GM18526 (cell line): Measurements from ENCODE around the gene ASF1B.

ENCODE experiments used
- POLR2A ChIP-seq: IDR thresholded peaks from 3 replicates; pipeline ENCODE4 v1.6.1; 2011; ENCODE audit not compliant: insufficient read length; ENCODE audit errors: extremely low read depth

Gene ASF1B

DNA sequence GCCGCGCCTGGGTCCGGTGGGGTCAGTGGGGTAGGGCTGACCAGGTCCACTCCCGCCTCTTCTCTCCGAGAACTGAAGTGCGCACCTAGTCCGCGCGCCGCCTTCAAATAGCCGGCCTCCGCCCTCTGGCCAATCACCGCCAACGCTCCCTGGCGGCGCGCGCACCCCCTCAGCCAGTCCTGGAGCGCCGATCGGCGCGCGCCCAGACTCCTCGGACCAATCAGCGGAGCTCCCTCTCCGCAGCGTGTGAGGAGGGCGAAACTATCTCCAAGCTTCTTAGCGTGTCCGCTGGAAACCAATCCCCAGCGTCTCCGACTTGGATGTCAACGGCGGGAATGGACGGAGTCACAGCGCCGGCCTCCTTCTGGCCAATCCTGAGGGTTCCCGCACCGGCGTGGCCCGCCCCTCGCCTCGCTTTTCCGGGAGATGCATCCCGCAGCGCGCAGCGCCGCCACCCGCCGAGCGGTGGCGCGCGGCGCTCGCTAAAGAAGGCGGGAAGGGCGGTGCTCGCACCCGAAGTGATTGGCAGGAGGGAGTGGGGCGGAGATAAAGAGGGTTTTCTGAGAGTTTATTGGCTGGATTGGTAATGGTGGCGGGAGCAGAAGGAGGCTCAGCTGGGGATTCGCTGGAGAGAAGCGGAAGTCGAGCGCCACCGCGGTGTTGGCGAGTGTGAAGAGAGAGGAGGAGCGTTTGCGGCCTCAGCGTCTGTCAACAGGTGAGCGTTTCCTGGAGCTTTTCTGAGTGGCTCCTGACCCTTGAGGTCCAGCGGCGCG is at the start of gene ASF1B:
Gene ASF1B (minus strand): TSS at position 81 of the 773 bp plus-strand sequence. CDS start 133 bp downstream, outside the sequence.
- peak; percentile 96 for TF ChIP-seq POLR2A

- TF ChIP-seq POLR2A: no peak
Measured at GRCh38 chr19:14185158-14185557, 48.8 kb upstream of the ASF1B start.

DNA sequence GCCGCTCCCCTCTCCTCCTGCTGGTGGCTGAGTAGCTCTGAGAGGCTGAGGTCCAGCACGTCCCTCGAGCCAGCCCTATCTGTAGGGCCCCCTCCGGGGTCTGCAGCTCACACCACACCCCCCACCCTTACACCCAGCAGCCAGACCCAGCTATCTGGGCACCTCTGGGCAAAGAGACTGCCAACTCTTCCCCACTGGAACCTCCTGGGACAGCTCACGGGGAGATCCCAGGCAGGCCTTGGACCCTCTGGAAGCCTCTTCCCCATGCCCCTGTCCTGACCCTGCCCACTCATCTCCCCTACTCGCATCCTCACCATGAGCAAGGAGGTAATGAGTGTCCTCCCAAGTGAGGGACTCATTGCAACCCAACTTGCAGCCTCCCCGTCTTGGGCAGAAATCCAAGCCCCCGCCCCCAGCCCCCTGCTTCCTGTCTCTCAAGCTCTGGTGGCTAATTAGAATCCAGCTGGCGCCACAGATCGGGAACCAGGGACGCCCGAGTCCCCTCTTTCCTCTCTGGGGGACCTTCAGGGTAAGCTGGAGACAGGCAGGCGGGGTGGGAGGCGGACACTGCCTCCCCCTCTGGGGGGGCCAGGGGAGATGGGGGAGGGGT is 47.5 kb upstream of the ASF1B start:
- no peak for TF ChIP-seq POLR2A

GRCh38 chr19:14182476-14182875 is 46.1 kb upstream of the ASF1B start:
- no peak for TF ChIP-seq POLR2A

DNA sequence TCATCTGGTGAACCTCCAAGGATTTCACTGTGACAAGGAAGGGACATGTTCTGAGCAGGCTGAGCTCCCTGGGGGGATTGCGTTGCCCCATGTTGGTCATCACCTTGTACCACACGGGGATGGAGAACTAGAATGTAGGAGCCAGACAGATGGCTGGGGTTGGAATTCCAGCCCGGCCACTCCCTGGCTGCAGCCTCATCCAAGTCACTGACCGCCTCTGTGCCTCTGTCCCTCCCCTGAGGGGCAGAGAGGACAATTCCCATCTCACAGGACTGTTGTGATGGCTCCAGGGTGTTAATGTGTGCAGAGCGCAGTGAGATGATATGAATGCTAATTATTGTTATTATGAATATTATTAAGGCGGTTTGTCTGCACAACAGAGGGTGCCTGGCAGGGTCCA is 45.5 kb upstream of the ASF1B start:
- TF ChIP-seq POLR2A: no peak

GRCh38 chr19:14177496-14178074 is 41.2 kb upstream of the ASF1B start:
- TF ChIP-seq POLR2A: no peak

DNA sequence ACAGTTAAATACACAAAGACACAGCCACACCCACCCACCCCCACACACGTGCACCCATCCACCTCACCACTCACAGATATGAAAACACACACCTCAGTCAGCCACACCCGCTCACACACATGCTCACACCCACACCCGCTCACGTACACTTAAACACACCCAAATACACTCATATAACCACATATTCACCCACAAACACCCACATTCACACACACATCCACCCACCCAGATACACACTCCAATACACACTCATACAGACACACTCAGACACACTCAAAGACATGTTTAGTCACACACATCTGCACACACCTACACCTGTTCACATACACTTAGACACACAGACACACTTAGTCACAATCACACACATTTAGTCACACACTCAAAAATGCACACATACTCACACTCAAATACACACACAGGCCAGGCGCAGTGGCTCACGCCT is 39.0 kb upstream of the ASF1B start:
- TF ChIP-seq POLR2A: no peak

DNA sequence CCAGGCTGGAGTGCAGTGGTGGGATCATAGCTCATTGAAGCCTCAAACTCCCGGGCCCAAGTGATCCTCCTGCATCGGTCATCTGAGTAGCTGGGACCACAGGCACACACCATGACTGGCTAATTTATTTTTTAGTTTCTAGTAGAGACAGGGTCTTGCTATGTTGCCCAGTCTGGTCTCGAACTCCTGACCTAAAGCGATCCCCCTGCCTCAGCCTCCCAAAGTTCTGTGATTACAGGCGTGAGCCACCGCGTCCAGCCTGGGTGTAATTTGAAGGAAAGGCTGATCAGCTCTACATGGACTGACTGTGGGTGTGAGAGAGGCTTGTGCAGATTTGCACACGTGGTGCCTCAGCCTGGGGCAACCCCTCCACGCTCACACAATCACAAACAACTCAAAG is 38.5 kb upstream of the ASF1B start:
- TF ChIP-seq POLR2A: no peak

- TF ChIP-seq POLR2A: no peak
Measured at GRCh38 chr19:14168993-14169392, 32.6 kb upstream of the ASF1B start.

DNA sequence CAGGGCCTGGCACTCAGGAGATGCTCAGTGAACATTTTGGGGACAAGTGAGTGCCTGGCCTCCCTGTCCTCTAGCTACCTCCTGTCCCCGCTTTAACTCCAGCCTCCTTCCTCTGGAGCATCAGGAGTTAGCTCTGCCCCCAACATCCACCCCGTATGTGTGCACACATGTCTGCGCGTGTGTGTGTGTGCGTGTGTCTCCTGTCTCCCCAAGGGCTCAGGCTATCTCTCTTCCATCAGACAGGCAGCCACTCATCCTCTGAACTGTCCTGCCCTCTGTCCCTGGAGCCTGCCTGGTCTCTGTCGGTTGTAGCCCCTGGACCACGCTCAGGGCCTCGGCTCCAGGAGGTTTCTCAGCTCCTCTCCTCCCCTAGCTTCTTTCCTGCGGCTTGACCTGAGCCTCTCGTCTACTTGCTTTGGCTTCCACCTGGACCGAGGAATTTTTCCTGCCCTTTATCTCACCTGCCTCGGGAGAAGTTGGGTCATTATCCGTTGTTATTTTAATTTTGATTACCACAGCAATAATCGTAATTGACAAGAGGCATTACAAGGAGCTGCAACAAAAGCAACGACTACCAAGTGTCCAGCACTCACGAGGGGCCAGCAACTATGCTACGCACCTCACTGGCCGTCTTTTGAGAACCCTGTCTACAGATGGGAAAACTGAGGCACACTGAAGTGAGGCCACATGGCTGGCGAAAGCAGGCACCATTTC is 32.0 kb upstream of the ASF1B start:
- TF ChIP-seq POLR2A: no peak

DNA sequence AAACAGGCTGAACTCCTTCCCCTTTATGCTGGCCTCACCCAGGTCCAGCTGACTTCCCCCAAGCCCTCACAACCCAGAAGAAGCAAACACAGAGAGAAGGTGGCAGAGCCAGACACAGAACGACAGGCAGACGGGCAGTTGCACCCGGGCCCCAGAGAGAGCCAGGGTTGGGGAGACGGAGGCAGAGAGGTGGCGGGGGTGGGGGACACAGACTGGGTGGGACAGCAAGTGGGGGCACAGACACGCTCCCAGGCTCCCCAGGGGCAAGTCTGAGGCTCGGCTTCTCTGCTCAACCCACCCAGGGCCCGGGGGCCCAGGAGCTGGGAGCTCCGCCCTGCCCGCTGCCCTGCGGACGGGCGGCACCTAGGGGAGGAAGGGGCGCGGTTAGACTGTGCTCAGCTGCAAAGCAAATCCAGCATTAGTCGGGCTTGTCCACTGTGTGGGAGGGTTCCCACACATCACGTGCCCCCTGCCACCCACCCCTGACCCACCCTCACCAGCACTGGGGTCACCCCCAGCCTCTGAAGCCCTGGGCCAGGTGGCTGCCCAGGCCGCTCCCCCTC is 31.3 kb upstream of the ASF1B start:
- no peak for TF ChIP-seq POLR2A

DNA sequence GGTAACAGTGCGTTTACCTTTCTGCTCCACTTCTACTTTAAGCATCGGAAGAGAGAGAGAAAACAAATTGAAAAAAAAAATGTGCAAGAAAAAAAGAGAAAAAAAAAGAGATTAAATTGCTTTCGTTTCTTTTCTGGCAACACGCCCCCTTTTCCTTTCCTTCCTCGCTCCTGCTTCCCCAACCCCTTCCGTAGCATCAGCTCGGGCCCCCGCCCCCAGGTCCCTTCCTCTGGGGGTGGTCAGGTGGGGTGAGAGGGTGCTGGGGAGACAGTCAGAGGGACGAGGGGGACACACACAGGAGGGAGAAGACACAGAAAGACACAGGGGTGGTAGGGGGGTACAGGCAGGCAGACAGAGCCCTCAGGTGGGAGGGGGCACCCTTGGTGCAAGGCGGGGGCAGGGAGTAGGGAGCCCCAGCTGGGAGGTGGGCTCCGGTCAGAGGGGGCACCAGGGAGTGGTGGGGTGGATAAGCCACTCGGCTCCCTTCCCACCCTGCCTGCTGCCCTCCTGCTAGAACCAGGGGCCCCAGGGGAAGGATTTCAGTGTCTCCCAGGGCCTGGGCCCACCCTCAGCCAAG is 30.7 kb upstream of the ASF1B start:
- no peak for TF ChIP-seq POLR2A

DNA sequence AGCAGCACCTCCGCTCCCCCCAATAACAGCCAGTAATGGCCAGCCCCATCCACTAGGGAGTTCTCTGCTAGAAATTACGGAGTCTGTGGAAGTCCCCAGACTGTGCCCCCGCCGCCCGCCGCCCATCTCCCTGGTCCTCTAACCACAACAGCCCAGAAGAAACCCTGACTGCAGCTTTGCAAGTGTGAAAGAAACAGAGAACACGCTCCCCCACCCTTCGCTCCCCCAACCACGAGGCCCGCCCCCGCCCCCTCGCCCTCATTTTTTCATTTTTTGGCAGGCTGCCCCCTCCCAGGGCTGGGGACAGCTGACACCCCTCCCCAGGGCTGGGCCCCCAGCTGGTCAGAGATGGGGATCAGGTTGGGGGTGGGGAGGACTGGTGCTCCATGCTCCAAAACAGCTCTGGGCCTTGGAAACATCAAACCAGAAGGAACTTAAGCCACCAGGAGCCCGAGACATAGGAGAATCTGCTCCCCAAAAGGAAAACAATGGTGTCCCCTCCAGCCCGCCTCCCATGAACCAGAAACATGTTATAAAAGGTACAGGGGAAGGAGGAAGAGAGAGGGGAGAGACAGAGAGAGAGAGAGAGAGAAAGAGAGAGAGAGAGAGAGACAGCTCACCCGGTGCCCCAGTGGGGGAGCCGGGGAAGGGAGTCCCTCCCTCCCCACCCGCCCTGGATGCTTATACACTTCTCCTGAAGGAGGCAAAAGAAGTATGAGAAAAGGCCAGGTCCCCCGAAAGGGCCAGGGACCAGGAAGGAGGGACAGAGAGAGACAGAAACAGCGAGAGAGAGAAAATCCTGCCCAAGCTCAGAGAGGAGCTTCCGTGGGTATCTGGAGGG is 29.8 kb upstream of the ASF1B start:
- TF ChIP-seq POLR2A: no peak
